Cardiac ventricle fibroblast (primary cell): ENCODE data around the gene DDX6. TPM values are rescaled to one million over a fixed set of nuclear protein-coding genes. Genes with fewer than 3 reads are reported as not detected.

Experiments used
- total RNA-seq: library from RNA; depleted of rRNA; stranded (reverse); fragments of >200 nt; gene quantifications from 2 replicates; pipeline ENCODE4 v1.2.3, GENCODE V29; 2015

The DDX6 gene, protein sequence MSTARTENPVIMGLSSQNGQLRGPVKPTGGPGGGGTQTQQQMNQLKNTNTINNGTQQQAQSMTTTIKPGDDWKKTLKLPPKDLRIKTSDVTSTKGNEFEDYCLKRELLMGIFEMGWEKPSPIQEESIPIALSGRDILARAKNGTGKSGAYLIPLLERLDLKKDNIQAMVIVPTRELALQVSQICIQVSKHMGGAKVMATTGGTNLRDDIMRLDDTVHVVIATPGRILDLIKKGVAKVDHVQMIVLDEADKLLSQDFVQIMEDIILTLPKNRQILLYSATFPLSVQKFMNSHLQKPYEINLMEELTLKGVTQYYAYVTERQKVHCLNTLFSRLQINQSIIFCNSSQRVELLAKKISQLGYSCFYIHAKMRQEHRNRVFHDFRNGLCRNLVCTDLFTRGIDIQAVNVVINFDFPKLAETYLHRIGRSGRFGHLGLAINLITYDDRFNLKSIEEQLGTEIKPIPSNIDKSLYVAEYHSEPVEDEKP
- total RNA-seq: 71.2 and 82.4 TPM in 2 replicates

DNA sequence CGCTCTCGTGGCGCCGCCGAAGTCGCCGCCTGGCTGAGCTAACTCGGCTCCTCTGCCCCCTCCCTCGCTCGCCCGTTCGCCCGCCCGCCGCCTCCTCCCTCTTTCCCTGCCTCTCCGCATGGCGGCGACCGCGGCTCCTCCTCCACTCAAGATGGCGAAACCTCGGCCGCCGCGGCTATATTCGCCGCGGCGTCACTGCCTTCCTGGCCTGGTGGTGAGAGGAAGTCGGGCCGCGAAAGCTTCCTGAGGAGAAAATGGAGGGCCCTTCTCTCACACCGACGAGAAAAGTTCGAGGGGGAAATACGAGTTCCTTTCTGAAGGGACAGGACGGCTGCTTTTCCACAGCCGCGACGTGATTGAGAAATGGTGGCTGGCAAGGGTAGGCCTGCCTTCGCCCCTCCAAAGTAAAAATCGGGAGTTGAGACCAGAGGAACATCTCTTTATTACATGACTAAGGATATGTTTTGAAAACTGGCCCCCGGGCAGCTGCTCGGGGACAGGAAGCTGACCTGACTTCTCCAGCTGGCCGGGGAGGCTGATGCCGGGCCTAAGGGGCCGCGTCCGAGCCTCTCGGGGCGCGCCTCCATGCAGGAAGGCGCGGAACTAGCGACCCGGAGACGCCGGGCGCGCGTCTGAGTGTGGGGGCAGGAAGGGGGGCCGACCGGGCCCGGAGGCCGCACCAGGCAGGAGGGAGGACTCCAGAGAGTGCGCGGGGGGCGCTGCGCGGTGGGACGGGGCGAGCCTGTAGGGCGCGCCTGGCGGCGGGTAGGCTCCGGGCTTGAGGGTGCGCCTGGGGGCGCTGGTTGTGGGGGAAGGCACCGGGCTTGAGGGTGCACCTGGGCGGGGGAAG, at the start of gene DDX6:
DDX6 (minus strand) TSS at position 54 of the 850 bp plus-strand sequence. CDS start 4,913 bp downstream, outside the sequence.

Other genes with a start within 250 kb of the DDX6 start
- 17.4 and 23.0 TPM in 2 replicates for gene IFT46, start 225.2 kb downstream of the DDX6 start, total RNA-seq
- gene ARCN1, start 218.8 kb downstream of the DDX6 start, total RNA-seq: 115 and 140 TPM in 2 replicates
- gene PHLDB1, start 183.5 kb downstream of the DDX6 start, total RNA-seq: 108 and 144 TPM in 2 replicates
- not detected in 2 replicates for gene TREH, start 111.5 kb downstream of the DDX6 start, total RNA-seq
- gene CXCR5, start 92.7 kb upstream of the DDX6 start, total RNA-seq: not detected in 2 replicates
- gene BCL9L, start 134.8 kb upstream of the DDX6 start, total RNA-seq: 41.5 and 57.4 TPM in 2 replicates
- not detected in 2 replicates for gene UPK2, start 165.1 kb upstream of the DDX6 start, total RNA-seq
- not detected in 2 replicates for gene FOXR1, start 180.6 kb upstream of the DDX6 start, total RNA-seq
- 5.7 and 16.8 TPM in 2 replicates for gene CENATAC, start 207.0 kb upstream of the DDX6 start, total RNA-seq
- 2,131 and 3,333 TPM in 2 replicates for gene RPS25, start 227.2 kb upstream of the DDX6 start, total RNA-seq
- 76.9 and 85.3 TPM in 2 replicates for gene TRAPPC4, start 227.6 kb upstream of the DDX6 start, total RNA-seq
- 12.2 and 12.8 TPM in 2 replicates for gene SLC37A4, start 239.7 kb upstream of the DDX6 start, total RNA-seq